Superior temporal gyrus (tissue), 1 donor: Measurements from ENCODE around the gene CT47B1.
"Not testable (repeated sequence)": the region's sequence is repeated elsewhere in the genome, so short reads cannot be mapped to it uniquely, and the experiment has no call there.

Source experiments
- DNase-seq: peaks from one replicate; pipeline ENCODE4 v3.0.0-alpha.2; 2016; ENCODE audit errors: extremely low spot score

CT47B1 gene

GRCh38 chrX:120875766-120876165, at the start of gene CT47B1:
Gene CT47B1 (minus strand): TSS chrX:120875866. CDS start chrX:120875670, 196 bp downstream.
- DNase-seq = not testable (repeated sequence)

GRCh38 chrX:120874678-120875557, 748 bp downstream of the CT47B1 start:
- DNase-seq = no peak

GRCh38 chrX:120857240-120857639, 18.4 kb downstream of the CT47B1 start:
- DNase-seq = no peak

GRCh38 chrX:120840827-120841226, 34.8 kb downstream of the CT47B1 start:
- no peak for DNase-seq

- DNase-seq = no peak
Measured at GRCh38 chrX:120839491-120839890, 36.2 kb downstream of the CT47B1 start.

GRCh38 chrX:120827213-120827612, 48.5 kb downstream of the CT47B1 start:
- DNase-seq = not testable (repeated sequence)

- no peak for DNase-seq
Measured at GRCh38 chrX:120825146-120825545, 50.5 kb downstream of the CT47B1 start.

GRCh38 chrX:120824021-120824420, 51.6 kb downstream of the CT47B1 start:
- DNase-seq = no peak

GRCh38 chrX:120823556-120823955, 52.1 kb downstream of the CT47B1 start:
- no peak for DNase-seq
